ENCODE measurements around the gene A4GALT. TPM values are rescaled to one million over a fixed set of nuclear protein-coding genes. Genes with fewer than 3 reads are reported as not detected.

A4GALT gene
- total RNA-seq, 1 donor from 2014 or later = 23.8 TPM

- Mint-ChIP-seq H3K27ac (ENCODE audit: unreplicated experiment) (peak overlapping the region; percentile 93), H3K4me3 (ENCODE audit: unreplicated experiment) (peak overlapping the region; percentile 33), H3K36me3 (ENCODE audit: low read depth) (peaks cover 2% of the 10 kb centered on the region), H3K27me3 (ENCODE audit: low read depth) (no peaks in the 10 kb centered on the region), H3K9me3 (ENCODE audit: low read depth) (no peaks in the 10 kb centered on the region), H3K4me1 (ENCODE audit: low read depth) (peaks cover 49% of the 10 kb centered on the region)
- TF ChIP-seq CTCF (IDR thresholded peaks at IDR 0.05) = no peak
- no peak for DNase-seq (ENCODE audit: low spot score)
These were observed 32.1 kb downstream of the A4GALT start for GRCh38 chr22:42688241-42689211.

- Mint-ChIP-seq H3K27me3 (ENCODE audit: low read depth) (no peaks in the 10 kb centered on the region), H3K4me1 (ENCODE audit: low read depth) (peaks cover 55% of the 10 kb centered on the region), H3K4me3 (ENCODE audit: unreplicated experiment) (no peak overlapping the region)
These were observed 33.7 kb downstream of the A4GALT start for GRCh38 chr22:42686756-42687491.

GRCh38 chr22:42685941-42686653 is 34.6 kb downstream of the A4GALT start:
- no peak for DNase-seq (ENCODE audit: low spot score)
- Mint-ChIP-seq H3K27ac (ENCODE audit: unreplicated experiment) (no peak overlapping the region), H3K4me1 (ENCODE audit: low read depth) (peaks cover 55% of the 10 kb centered on the region), H3K9me3 (ENCODE audit: low read depth) (no peaks in the 10 kb centered on the region), H3K27me3 (ENCODE audit: low read depth) (no peaks in the 10 kb centered on the region), H3K36me3 (ENCODE audit: low read depth) (no peaks in the 10 kb centered on the region), H3K4me3 (ENCODE audit: unreplicated experiment) (no peak overlapping the region)
- TF ChIP-seq CTCF (IDR thresholded peaks at IDR 0.05) = no peak

More at GRCh38 chr22:42686756-42687491, 33.7 kb downstream of the A4GALT start:
- Mint-ChIP-seq H3K27ac (ENCODE audit: unreplicated experiment) (peak overlapping the region; percentile 1), H3K36me3 (ENCODE audit: low read depth) (no peaks in the 10 kb centered on the region), H3K9me3 (ENCODE audit: low read depth) (no peaks in the 10 kb centered on the region)
- TF ChIP-seq CTCF (IDR thresholded peaks at IDR 0.05) = no peak
- no peak for DNase-seq (ENCODE audit: low spot score)

- Mint-ChIP-seq H3K27me3 (ENCODE audit: low read depth) (no peaks in the 10 kb centered on the region), H3K9me3 (ENCODE audit: low read depth) (no peaks in the 10 kb centered on the region), H3K36me3 (ENCODE audit: low read depth) (no peaks in the 10 kb centered on the region), H3K27ac (ENCODE audit: unreplicated experiment) (no peak overlapping the region), H3K4me3 (ENCODE audit: unreplicated experiment) (no peak overlapping the region), H3K4me1 (ENCODE audit: low read depth) (peaks cover 65% of the 10 kb centered on the region)
- DNase-seq (ENCODE audit: low spot score) = no peak
- no peak for TF ChIP-seq CTCF (IDR thresholded peaks at IDR 0.05)
These were observed 36.0 kb downstream of the A4GALT start for GRCh38 chr22:42684462-42685195.
